BE2C (cell line): Measurements from ENCODE around the gene EXOC6B.

Experiments
- DNase-seq: peaks from one replicate; pipeline ENCODE4 v3.0.0-alpha.2; 2020
- H3K27me3 ChIP-seq: fragments of 250-450 bp; sonication (Bioruptor Pico); 2 replicates; pipeline ENCODE4 v1.5.1; 2020; ENCODE audit warnings: mild to moderate bottlenecking
- H3K36me3 ChIP-seq: fragments of 250-450 bp; sonication (Bioruptor Pico); 2 replicates; pipeline ENCODE4 v1.5.1; 2020; ENCODE audit warnings: mild to moderate bottlenecking
- H3K4me1 ChIP-seq: fragments of 250-450 bp; sonication (Bioruptor Pico); 2 replicates; pipeline ENCODE4 v1.5.1; 2020
- H3K4me3 ChIP-seq: 2 replicates; pipeline ENCODE4 v1.5.1; 2011; ENCODE audit warnings: low read depth, low read length
- H3K9me3 ChIP-seq: fragments of 250-450 bp; sonication (Bioruptor Pico); 2 replicates; pipeline ENCODE4 v1.5.1; 2020
- TF ChIP-seq, protein P1 (sequence below): IDR thresholded peaks from 2 replicates; pipeline ENCODE4 v1.5.1; 2012; ENCODE audit warnings: mild to moderate bottlenecking, low read depth, low read length

EXOC6B gene

DNA sequence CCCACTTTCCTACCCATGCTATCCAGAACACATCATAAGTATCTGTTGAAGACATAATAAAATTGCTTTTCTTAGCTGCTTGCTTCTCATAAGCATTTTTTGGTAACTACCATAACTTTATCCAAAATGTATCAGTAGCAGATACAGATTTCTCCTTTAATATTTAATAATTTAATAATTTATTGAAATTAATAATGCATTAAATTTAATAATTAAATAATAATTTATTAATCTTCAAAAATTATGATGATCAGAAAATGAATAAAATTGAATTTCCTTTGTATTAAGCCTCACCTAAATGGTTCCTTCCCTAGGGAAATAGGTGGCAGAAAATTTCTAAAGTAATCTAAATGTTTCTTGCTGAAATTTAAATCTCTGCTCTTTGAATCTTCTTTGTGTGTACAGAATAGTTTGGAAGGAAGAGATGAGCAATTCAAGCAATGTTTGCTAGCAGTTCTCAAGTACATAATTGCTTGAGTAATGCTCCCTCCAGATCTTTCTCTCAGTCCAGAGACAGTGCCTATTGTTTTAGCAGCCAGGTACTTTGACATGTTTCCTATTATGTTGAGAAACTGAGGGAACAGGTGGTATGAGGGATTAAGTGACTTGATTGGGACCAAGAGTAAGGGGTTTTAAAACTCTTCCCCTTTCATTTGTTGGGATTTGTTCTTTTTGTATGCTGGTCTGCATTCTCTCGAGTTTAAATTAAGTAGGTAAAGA is 555.1 kb downstream of the EXOC6B start:
- H3K27me3 ChIP-seq = no peaks in the 10 kb centered on the region

GRCh38 chr2:72263776-72264060 is 562.1 kb downstream of the EXOC6B start:
- H3K27me3 ChIP-seq = no peaks in the 10 kb centered on the region
- no peaks in the 10 kb centered on the region for H3K36me3 ChIP-seq
- no peak for DNase-seq
- TF ChIP-seq, protein P1, sequence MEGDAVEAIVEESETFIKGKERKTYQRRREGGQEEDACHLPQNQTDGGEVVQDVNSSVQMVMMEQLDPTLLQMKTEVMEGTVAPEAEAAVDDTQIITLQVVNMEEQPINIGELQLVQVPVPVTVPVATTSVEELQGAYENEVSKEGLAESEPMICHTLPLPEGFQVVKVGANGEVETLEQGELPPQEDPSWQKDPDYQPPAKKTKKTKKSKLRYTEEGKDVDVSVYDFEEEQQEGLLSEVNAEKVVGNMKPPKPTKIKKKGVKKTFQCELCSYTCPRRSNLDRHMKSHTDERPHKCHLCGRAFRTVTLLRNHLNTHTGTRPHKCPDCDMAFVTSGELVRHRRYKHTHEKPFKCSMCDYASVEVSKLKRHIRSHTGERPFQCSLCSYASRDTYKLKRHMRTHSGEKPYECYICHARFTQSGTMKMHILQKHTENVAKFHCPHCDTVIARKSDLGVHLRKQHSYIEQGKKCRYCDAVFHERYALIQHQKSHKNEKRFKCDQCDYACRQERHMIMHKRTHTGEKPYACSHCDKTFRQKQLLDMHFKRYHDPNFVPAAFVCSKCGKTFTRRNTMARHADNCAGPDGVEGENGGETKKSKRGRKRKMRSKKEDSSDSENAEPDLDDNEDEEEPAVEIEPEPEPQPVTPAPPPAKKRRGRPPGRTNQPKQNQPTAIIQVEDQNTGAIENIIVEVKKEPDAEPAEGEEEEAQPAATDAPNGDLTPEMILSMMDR = no peak
- H3K4me1 ChIP-seq = no peaks in the 10 kb centered on the region
- H3K4me3 ChIP-seq = no peak overlapping the region
- no peaks in the 10 kb centered on the region for H3K9me3 ChIP-seq

More for the DNA sequence above, 555.1 kb downstream of the EXOC6B start:
- TF ChIP-seq, protein P1 = no peak
- DNase-seq = no peak
- H3K36me3 ChIP-seq = no peaks in the 10 kb centered on the region
- no peaks in the 10 kb centered on the region for H3K9me3 ChIP-seq
- no peaks in the 10 kb centered on the region for H3K4me1 ChIP-seq
- no peak overlapping the region for H3K4me3 ChIP-seq

DNA sequence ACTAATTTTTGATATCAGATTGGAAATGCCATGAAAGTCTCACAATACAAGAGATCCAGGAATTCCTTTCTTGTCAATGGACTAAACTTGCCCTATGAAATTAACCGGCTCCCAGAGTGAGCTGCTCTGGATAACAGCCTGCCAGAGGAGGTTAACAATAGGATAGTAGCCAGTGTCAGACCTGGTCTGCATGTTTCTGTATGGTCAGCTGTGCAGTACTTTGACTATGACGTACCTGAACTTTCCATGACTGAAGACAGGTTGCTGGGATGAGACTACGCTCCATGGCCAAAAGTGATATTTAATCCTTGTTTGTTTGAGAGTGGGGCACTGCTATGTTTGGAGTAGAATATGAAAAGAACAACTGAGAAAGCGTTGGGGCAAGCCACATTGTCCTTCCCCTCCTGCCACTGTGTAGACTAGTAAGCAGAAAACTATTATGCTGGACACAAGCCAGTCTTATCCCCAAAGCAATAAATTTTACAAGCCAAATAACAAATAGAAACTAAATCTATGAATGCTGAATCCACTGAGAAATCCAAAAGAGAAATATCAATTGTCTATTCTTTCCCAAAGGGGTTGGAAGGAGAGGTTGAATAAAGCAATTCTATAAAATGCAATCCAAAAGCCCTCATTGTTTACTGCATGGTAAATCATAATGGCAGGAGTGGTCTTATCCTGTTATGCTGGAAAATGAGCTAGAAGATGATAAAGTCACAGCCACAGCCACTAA is 562.6 kb downstream of the EXOC6B start:
- TF ChIP-seq, protein P1 = no peak
- Histone ChIP-seq H3K4me3 (no peak overlapping the region), H3K27me3 (no peaks in the 10 kb centered on the region), H3K9me3 (no peaks in the 10 kb centered on the region), H3K36me3 (no peaks in the 10 kb centered on the region), H3K4me1 (no peaks in the 10 kb centered on the region)
- DNase-seq = no peak

GRCh38 chr2:72261076-72261475 is 564.8 kb downstream of the EXOC6B start:
- H3K9me3 ChIP-seq = no peaks in the 10 kb centered on the region
- no peaks in the 10 kb centered on the region for H3K36me3 ChIP-seq
- no peaks in the 10 kb centered on the region for H3K4me1 ChIP-seq
- H3K4me3 ChIP-seq = no peak overlapping the region
- H3K27me3 ChIP-seq = no peaks in the 10 kb centered on the region
- DNase-seq = no peak
- TF ChIP-seq, protein P1 = no peak

DNA sequence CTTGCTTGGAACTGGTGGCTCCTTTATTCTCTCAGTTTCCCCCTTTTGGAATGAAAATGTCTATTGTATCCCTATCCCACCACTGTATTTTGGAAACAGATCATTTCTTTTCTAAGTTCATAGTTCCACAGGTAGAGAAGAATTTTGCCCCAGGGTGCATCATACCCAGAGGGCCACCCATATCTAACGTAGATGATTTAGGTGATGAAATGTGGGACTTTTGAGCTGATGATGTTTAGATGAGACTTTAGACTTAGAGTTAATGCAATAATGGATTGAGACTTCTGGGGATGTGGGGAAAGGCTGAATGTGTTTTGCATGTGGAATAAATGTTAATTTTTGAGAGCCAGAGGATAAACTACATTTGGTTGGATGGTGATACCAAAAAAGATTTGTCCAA is 570.3 kb downstream of the EXOC6B start:
- no peaks in the 10 kb centered on the region for H3K4me1 ChIP-seq
- no peak for DNase-seq
- TF ChIP-seq, protein P1 = no peak
- H3K36me3 ChIP-seq = no peaks in the 10 kb centered on the region
- H3K9me3 ChIP-seq = no peaks in the 10 kb centered on the region
- no peak overlapping the region for H3K4me3 ChIP-seq
- no peaks in the 10 kb centered on the region for H3K27me3 ChIP-seq

GRCh38 chr2:72254831-72255451 is 570.9 kb downstream of the EXOC6B start:
- TF ChIP-seq, protein P1 = no peak

More at GRCh38 chr2:72254831-72255451, 570.9 kb downstream of the EXOC6B start:
- Histone ChIP-seq H3K4me3 (no peak overlapping the region), H3K36me3 (no peaks in the 10 kb centered on the region), H3K27me3 (no peaks in the 10 kb centered on the region), H3K4me1 (no peaks in the 10 kb centered on the region), H3K9me3 (no peaks in the 10 kb centered on the region)
- no peak for DNase-seq
